GM11168 (cell line): Measurements from ENCODE around the gene RAPH1.

Experiments used
- in situ Hi-C: fragments of 300-500 bp; cut with MboI; formaldehyde crosslinking; loops from one replicate; pipeline ENCODE4 v1.12.0; 2022; ENCODE audit warnings: low sequenced_read_pairs; ENCODE audit not compliant: unreplicated experiment

The RAPH1 gene

GRCh38 chr2:203490391-203490790 is 44.7 kb downstream of the RAPH1 start:
- in situ Hi-C loops: no loop called here

- in situ Hi-C loops: no loop called here
Measured at GRCh38 chr2:203489531-203489930, 45.6 kb downstream of the RAPH1 start.

GRCh38 chr2:203484266-203485112 is 50.6 kb downstream of the RAPH1 start:
- in situ Hi-C loops: loop anchor here (5.0 kb wide), 1 partner anchor 328 kb away; no protein-coding TSS in a partner anchor

GRCh38 chr2:203480623-203481022 is 54.5 kb downstream of the RAPH1 start:
- in situ Hi-C loops: loop anchor here (5.0 kb wide), 1 partner anchor 332 kb away; no protein-coding TSS in a partner anchor

GRCh38 chr2:203476881-203477280 is 58.2 kb downstream of the RAPH1 start:
- in situ Hi-C loops: no loop called here

GRCh38 chr2:203471323-203471722 is 63.8 kb downstream of the RAPH1 start:
- in situ Hi-C loops: no loop called here

- in situ Hi-C loops: no loop called here
Measured at GRCh38 chr2:203470371-203470770, 64.7 kb downstream of the RAPH1 start.

- in situ Hi-C loops: no loop called here
Measured at GRCh38 chr2:203469546-203469945, 65.6 kb downstream of the RAPH1 start.

GRCh38 chr2:203463266-203463678 is 71.8 kb downstream of the RAPH1 start:
- in situ Hi-C loops: no loop called here

GRCh38 chr2:203462308-203462707 is 72.8 kb downstream of the RAPH1 start:
- in situ Hi-C loops: no loop called here

GRCh38 chr2:203461746-203462145 is 73.4 kb downstream of the RAPH1 start:
- in situ Hi-C loops: no loop called here

GRCh38 chr2:203455209-203455608 is 79.9 kb downstream of the RAPH1 start:
- in situ Hi-C loops: no loop called here

- in situ Hi-C loops: no loop called here
Measured at GRCh38 chr2:203453858-203454451, 81.1 kb downstream of the RAPH1 start.

GRCh38 chr2:203451689-203452088 is 83.4 kb downstream of the RAPH1 start:
- in situ Hi-C loops: no loop called here

- in situ Hi-C loops: no loop called here
Measured at GRCh38 chr2:203451011-203451410, 84.1 kb downstream of the RAPH1 start.

- in situ Hi-C loops: no loop called here
Measured at GRCh38 chr2:203450561-203450960, 84.5 kb downstream of the RAPH1 start.

GRCh38 chr2:203446780-203447179 is 88.3 kb downstream of the RAPH1 start:
- in situ Hi-C loops: loop anchor here (25.0 kb wide), 1 partner anchor 209 kb away; the partner anchor contains the start of gene CYP20A1

- in situ Hi-C loops: loop anchor here (25.0 kb wide), 1 partner anchor 209 kb away; the partner anchor contains the start of gene CYP20A1
Measured at GRCh38 chr2:203446071-203446481, 89.0 kb downstream of the RAPH1 start.

- in situ Hi-C loops: loop anchor here (25.0 kb wide), 1 partner anchor 207 kb away; the partner anchor contains the start of gene CYP20A1
Measured at GRCh38 chr2:203444738-203445137, 90.4 kb downstream of the RAPH1 start.

- in situ Hi-C loops: loop anchor here (25.0 kb wide), 1 partner anchor 205 kb away; the partner anchor contains the start of gene CYP20A1
Measured at GRCh38 chr2:203442463-203442862, 92.6 kb downstream of the RAPH1 start.

- in situ Hi-C loops: loop anchor here (25.0 kb wide), 1 partner anchor 204 kb away; the partner anchor contains the start of gene CYP20A1
Measured at GRCh38 chr2:203441463-203441862, 93.6 kb downstream of the RAPH1 start.
